ENCODE results near the gene ABCG2. TPM values are rescaled to one million over a fixed set of nuclear protein-coding genes. Genes with fewer than 3 reads are reported as not detected.
"Not testable (repeated sequence)": the region's sequence is repeated elsewhere in the genome, so short reads cannot be mapped to it uniquely, and the experiment has no call there.

Gene ABCG2
- total RNA-seq, 1 donor: 1.1 TPM

DNA sequence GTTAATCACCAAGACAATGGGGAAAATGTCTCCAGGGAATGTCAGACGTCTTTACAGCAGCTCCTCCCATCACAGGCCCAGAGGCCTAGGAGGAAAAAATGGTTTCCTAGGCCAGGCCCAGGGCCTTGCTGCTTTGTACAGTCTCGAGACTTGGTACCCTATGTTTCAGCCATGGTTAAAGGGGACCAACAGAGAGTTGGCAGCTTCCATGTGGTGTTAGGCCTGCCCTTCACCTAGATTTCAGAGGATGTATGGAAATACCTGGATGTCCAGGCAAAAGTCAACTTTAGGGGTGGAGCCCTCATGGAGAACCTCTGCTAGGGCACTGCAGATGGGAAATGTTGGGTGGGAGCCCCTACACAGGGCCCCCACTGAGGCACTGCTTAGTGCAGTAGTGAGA, 38.5 kb downstream of the ABCG2 start:
- DNase-seq (ENCODE audit: low read depth in 2 of 3, low spot score in 2 of 3): no peak

DNA sequence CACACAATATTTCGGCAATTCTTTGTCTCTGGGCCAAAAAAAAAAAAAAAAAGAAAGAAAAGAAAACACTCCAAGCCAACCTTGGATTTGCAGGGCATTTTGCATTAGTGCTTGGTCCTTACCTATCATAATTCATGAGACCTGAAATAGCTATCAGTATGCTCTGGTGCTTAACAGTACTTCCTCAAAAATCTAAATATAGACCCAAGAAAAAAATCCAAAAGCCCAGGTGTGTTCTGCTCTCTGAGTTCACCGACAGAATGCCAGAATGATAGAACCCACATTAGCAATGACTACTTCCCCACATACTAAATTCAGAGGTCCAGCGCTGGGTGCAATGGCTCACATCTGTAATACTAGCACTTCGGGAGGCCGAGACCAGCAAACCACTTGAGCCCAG, 42.9 kb downstream of the ABCG2 start:
- peak in 1 of 3 donors; percentile 5 for DNase-seq (ENCODE audit: low read depth in 2 of 3, low spot score in 2 of 3)

DNA sequence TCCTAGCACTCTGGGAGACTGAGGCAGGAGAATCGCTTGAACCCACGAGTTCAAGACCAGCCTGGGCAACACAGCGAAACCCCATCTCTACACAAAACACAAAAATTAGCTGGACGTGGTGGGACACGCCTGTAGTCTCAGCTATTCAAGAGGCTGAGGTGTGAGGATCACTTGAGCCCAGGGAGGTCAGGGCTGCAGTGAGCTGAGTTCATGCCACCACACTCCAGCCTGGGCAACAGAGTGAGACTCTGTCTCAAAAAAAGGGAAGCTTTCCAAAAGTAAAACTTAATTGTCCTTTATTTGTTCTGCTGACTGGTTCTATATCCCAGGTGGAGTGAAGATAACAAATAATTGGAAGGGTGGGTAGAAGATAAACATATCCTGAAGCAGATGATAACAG, 45.6 kb downstream of the ABCG2 start:
- DNase-seq (ENCODE audit: low read depth in 2 of 3, low spot score in 2 of 3): no peak

DNA sequence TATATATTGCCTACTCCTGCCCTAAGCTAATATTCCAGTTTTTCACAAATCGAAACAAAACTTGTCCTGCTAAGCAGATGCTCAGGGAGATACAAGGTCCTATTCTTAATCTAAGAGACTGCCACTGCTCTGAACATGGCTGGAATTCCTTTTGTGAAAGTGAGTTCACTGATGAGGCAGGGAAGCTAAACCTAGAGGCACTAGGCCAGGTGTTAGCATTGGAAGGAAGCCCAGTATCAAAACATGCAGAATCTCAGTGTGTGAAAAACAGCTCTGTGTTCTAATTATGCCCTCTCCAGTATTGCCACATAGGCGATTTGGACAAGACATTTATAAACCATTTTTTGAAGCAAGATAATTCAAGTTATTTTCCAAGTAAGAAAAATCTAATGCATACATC, 47.6 kb downstream of the ABCG2 start:
- DNase-seq (ENCODE audit: low read depth in 2 of 3, low spot score in 2 of 3): no peak

DNA sequence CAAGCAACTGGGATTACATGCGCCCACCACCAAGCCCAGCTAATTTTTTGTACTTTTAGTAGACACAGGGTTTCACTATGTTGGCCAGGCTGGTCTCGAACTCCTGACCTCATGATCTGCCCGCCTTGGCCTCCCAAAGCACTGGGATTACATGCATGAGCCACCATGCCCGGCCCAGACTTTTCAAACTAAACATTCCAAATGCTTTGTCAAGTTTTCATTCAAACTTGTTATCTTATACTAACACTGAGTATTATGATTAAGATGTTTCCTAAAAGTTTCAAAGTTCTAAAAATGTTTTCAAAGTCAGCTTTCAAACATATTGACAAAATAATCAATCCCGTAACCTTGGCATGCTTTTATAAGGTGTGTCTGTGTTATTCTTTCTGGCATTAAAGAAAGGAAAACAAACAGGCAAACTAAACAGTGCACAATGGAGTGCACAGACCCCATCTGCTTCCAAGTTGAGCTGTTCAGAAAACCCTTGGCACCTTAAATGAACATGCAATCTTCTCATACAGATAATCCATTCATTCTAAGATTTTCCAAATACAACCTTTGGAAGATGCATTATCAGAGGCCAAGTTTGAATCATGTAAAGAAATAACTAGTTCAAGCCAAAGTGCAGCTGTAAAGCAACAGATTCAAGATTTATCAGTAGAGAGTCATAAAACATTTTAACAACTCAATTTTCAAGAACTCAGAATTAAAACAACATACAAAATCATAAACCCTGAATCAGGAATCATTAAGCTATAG, 49.1 kb downstream of the ABCG2 start:
- DNase-seq (ENCODE audit: low read depth in 2 of 3, low spot score in 2 of 3): no peak

DNA sequence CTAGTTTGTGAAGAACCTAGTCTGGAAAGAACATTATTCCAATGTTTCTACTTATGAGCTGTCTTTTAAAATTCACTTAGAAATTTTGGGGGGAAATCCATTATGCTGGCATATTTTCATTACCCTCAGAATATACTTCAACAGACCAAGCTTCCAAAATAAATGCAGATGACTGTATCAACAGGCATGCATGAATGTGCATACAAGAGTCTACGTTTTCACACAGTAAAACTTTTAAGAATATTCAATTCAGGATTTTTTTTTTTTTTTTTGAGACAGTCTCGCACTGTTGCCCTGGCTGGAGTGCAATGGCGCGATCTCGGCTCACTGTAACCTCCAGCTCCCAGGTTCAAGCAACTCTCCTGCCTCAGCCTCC, 49.7 kb downstream of the ABCG2 start:
- no peak for DNase-seq (ENCODE audit: low read depth in 2 of 3, low spot score in 2 of 3)

DNA sequence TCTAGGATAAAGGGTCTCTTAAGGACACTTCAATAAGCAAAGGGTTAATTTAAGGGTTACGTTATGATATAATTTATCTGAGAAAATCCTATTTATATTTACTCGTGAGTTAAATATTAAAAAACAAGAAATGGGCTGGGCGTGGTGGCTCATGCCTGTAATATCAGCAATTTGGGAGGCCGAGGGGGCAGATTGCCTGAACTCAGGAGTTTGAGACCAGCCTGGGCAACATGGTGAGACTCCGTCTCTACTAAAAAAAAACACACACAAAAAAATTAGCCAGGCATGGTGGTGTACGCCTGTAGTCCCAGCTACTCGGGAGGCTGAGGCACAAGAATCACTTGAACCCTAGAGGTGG, 50.4 kb downstream of the ABCG2 start:
- not testable (repeated sequence) for DNase-seq (ENCODE audit: low read depth in 2 of 3, low spot score in 2 of 3)

DNA sequence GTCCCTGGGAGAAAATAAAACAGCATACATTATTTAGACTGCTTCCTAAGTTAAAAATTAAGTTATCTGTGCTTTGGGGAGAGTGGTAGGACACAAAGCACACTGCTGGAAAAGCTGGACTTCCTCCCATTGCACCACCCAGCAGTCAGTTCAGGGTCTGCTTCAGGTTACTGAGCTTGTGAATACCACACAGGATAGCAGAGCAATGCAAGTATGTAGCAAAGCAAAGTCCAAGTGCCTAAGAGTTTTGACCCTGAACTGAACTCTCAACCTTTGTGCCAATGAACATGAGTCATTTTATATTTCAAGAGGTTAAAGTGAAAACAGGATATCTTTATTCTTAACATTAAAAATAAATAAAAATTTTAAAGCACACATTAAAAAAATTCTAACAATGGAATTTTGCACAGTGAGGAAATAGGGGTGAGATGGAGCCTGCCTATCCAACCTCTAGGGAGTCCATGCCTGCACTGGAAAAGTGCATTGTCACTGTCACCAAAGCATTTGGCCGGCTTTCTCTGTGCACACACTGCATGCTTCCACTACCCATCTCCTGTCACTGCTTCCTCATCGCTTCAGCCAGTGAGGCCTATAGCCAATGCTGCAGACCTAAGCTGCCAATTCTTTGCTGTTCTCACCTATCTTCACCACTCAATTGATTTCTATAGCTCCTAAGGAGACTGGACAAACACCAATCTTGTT, 50.9 kb downstream of the ABCG2 start:
- DNase-seq (ENCODE audit: low read depth in 2 of 3, low spot score in 2 of 3): peak in 1 of 3 donors; percentile 42

DNA sequence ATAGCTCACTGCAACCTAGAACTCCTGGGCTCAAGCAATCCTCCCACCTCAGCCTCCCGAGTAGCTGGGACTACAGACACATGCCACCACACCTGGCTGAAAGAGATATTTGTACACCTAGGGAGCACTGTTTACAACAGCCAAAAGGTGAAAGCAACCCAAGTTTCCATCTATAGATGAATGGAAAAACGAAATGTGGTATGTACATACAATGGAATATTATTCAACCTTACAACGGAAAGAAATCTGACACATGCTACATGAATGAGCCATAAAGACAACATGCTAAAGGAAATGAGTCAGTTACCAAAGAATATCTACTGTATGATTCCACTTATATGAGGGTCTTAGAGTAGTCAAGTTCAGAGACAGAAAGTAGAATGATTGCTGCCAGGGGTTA, 52.2 kb downstream of the ABCG2 start:
- no peak for DNase-seq (ENCODE audit: low read depth in 2 of 3, low spot score in 2 of 3)

DNA sequence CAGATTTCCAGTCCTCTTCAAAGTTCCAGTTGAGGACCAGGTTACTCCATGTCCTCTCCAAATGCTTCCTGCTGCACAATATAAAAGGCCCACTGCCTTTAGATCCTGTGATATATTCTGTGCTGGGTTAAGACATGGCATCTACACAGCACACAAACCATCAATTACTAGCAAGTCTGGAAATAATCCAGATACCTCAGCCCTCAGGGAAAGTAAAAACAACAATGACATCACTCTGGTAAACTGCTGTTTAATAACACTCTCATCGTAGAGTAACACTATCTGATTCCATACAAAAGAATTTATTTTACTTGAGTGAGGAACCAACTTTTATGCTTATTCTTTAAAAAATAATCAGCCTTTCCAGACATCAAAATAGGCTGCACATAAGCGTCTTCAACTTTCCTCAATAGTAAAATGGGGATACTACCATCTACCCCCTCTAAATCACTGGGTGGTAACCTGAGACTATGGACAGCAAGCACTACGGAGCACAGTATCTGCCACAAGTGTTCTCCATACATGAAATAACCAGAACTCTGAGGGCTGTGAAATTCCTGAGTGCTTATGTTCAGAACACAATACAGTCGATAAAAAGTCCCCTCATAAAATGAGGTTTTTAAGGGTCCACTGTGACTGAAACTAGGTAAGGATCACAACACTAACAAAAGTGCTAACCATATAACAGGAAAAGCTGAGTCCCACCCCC, 53.4 kb downstream of the ABCG2 start:
- DNase-seq (ENCODE audit: low read depth in 2 of 3, low spot score in 2 of 3): no peak

DNA sequence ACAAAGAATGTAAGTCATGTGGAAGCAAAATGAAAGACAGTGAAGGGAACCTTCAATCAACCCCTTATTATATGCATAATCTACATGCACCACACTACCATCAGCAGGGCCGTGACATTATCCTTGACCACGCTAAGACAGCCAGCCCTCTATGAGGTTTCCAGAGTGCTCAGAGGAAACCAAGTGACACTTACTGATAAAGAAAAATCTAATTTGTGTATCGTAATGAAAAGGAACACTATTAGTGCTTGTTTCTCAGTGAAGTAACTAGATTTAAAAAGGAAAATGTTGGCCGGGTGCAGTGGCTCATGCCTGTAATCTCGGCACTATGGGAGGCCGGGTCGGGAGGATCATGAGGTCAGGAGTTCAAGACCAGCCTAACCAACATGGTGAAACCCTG, 56.4 kb downstream of the ABCG2 start:
- peak in 2 of 3 donors; percentile 21 to 54 for DNase-seq (ENCODE audit: low read depth in 2 of 3, low spot score in 2 of 3)

DNA sequence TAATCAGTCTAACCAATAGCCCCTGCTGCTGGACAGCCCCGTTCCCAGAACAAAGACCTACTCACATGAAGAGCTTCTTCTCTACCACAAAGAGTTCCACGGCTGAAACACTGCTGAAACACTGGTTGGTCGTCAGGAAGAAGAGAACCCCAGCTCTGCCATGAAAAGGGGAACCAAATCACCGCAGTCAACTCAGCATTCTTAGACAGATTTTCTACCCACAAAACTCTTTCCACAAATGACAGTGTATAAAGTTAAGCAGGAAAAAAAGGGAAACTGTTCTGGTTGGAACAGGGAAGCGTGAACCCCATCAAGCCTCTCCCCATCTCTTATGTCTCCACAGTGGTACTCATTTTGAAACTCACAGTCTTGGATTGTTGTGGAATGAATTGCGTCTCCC, 57.3 kb downstream of the ABCG2 start:
- DNase-seq (ENCODE audit: low read depth in 2 of 3, low spot score in 2 of 3): peak in 2 of 3 donors; percentile 66 to 85

DNA sequence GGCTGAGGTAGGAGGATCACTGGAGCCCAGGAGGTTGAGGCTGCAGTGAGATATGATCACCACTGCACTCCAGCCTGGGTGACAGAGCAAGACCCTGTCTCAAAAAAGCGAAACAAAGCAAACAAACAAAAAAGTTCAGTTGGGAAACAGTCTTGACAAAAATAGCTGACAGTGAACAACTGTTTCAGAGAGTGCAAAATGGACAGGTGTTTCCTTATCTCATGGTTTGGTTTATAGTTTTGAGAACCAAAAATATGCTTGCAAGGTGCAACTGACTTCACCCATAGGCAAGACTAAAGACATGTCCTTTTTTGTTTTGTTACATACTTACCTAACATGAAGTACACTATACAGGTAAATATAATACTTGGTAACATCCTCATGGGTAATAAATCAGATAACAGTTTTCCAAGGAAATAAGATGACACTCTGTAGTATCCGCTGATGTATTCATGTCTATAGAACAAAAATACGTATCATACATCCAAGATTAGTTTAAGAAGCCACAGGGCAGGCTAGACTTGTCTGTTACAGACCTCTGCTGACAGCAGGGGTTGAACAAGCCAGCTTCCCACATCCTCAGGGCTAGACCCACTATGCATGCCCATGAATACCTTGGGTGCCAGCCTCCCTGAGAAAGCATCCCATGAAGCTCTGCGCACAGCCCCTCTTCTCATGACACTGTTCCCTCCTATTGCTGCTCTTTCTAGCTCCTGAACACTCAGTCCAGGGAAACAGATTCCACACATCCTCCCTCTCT, 59.3 kb downstream of the ABCG2 start:
- no peak for DNase-seq (ENCODE audit: low read depth in 2 of 3, low spot score in 2 of 3)

DNA sequence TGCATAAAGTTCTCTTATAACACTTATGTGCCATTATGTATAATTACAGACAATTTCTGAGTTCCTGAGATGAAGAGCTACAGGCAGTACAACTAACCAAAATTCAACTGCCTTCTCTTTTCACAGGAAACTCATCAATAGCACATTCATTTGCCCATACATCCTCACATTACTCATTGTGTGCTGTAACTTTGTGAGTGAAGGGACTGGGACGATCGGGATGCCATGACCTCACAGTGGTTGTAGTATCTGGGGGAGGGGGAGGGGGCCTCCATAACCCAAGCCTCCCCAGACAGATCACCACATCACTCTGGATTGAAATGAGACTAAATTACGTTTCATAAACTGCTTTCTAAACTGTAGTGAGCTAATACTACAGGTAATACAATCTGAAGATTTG, 60.7 kb downstream of the ABCG2 start:
- no peak for DNase-seq (ENCODE audit: low read depth in 2 of 3, low spot score in 2 of 3)

DNA sequence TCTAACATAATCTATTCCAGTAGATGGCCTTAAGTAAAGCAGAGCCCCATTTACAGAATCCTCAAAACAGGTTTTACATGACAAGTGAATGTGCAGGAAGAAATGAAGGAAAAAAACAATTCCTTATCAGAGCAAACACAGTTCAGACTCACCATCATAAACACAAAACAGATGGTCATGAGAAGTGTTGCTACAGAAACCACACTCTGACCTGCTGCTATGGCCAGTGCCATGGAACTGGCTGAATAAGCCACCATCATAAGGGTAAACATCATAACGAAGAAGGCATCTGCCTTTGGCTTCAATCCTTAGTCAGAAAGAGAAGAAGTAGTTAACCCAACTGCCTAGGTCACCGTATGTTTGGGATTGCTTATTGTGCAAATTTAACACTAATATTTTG, 61.1 kb downstream of the ABCG2 start:
- no peak for DNase-seq (ENCODE audit: low read depth in 2 of 3, low spot score in 2 of 3)

DNA sequence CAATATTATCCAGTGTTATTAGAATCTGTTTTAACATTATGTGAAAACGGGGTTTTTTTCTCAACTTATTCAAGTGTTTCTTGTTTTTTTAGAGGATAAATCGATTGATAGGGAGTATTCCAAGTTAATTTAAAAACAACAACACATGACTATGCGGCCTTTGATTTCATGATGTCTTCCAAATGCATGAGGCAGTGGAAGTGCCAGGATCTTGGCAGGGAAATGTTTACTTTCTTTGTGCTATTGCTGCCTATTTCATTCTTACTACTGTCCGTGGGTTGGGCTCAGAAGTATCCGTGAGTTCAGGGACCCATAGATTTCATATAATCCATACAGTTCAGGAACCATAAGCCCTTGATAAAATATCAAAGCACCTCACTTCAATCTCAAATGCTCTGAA, 64.6 kb downstream of the ABCG2 start:
- no peak for DNase-seq (ENCODE audit: low read depth in 2 of 3, low spot score in 2 of 3)

DNA sequence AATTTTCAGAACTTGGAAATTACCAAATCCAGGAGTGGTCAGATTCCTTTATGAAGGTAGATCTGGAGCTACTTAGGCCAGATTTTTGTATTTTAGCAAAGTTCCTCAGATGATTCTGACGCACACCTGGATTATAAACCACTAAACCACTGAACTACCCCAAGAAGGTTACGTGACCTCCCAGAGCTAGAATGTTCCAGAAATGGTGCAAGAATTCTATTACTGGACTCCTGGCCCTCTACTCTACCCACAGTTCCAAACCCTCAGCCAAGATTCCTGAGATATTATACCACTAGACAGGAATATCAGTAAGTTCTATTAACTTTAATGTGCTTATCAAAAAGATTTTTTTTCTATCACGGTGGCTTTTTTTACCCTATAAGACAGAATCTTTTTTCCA, 67.1 kb downstream of the ABCG2 start:
- no peak for DNase-seq (ENCODE audit: low read depth in 2 of 3, low spot score in 2 of 3)

DNA sequence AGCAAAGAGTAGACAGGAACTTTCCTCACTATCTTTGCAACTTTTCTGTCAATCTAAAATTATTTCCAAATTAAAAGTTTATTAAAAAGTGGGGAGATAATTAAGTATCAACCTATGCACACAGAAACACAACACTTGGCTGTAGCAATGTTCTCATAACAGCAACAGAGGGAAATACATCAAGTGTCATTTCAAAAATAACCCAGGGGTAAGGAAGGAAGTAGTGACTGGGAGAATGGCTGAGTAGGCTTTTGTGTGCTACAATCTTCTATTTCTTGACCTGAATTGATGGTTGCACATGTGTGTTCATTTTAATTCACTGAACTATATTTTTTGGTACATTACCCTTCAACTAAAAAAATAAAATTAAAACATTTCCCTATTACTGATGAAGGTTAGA, 67.5 kb downstream of the ABCG2 start:
- no peak for DNase-seq (ENCODE audit: low read depth in 2 of 3, low spot score in 2 of 3)

DNA sequence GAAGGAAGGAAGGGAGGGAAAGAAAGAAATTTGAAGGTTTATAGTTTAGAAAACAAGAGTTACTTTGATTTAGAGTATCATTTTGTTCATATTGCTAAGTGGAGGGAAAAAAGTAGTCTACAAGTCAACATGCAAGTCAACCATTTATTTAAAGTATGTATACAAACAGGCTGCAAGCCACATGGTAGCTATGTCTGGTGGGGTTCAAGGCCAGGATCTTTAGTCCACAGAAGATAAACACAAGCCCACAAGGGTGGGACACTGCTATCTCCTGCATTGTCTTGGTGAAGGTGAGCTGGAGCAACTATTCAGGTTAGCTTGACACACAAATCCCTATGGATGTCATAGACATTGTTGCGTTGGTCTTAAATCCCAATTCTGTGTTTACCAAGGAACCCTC, 71.4 kb downstream of the ABCG2 start:
- DNase-seq (ENCODE audit: low read depth in 2 of 3, low spot score in 2 of 3): no peak

DNA sequence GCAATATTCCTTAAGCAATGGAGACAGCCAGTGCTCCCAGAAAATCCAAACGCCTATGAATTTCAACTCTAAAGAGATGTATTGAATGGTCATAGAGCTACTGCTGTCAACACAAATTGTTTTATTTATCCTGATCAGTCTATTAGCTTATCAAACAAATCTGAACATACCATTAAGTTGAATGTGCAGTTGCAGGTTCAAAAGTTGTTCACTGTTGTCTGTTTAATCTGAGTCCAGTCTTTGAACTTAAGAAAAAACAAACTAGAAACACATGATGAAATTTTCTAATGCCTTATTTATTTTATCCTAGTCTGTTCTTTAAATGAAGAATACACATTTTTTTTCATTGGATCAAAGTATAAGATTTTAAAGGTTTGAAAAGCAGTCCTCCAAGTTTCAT, 77.8 kb downstream of the ABCG2 start:
- no peak for DNase-seq (ENCODE audit: low read depth in 2 of 3, low spot score in 2 of 3)

DNA sequence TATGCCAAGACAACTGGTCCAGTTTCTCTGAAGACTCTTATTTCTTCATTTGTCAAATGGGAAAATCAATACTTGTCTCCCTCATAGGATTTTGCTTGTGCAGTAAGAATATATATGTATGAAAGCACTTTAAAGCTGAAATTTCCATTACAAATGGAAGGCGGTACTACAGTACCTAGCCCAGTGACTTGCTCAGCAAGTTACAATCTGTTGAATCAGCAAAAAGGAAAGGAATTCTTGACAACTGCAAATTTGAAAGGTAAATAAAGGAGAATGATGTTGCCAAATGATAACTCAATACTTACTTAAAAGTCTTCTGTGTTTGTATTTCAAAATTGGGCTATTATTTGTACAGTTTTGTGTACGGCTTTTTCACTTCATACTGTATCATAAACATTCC, 79.9 kb downstream of the ABCG2 start:
- DNase-seq (ENCODE audit: low read depth in 2 of 3, low spot score in 2 of 3): no peak
